CD4-positive, alpha-beta memory T cell (primary cell): ENCODE results near the gene B4GALT6. TPM values are rescaled to one million over a fixed set of nuclear protein-coding genes. Genes with fewer than 3 reads are reported as not detected.

Source experiments
- CTCF ChIA-PET: fragments of 350-600 bp; sonication (Branson Sonifier 250); formaldehyde crosslinking; loops from one replicate; lab custom pipeline; 2021; ENCODE audit warnings: inconsistent platforms; ENCODE audit not compliant: partially characterized antibody; lab: Charles Lee
- POLR2A ChIA-PET: fragments of 350-600 bp; sonication (Branson Sonifier 250); formaldehyde crosslinking; loops from one replicate; lab custom pipeline; 2021; ENCODE audit not compliant: partially characterized antibody; lab: Charles Lee
- DNase-seq, 5 donors: peaks; one replicate each; pipeline versions ENCODE4 v3.0.0 to v3.0.0-alpha.2; 2020 to 2022; ENCODE audit warnings: mixed read lengths in 1 of 5
- H3K27ac ChIP-seq: one replicate; pipeline ENCODE4 v1.7.0; 2013; ENCODE audit warnings: low read depth, low read length
- H3K27me3 ChIP-seq: 2 replicates; pipeline ENCODE4 v1.7.0; 2013; ENCODE audit warnings: mild to moderate bottlenecking, low read length, moderate library complexity; ENCODE audit not compliant: insufficient read depth
- H3K36me3 ChIP-seq: 2 replicates; pipeline ENCODE4 v1.7.0; 2013; ENCODE audit warnings: mild to moderate bottlenecking, low read length, moderate library complexity; ENCODE audit not compliant: insufficient read depth
- H3K4me1 ChIP-seq: 2 replicates; pipeline ENCODE4 v1.7.0; 2013; ENCODE audit warnings: mild to moderate bottlenecking, low read length, moderate library complexity; ENCODE audit not compliant: insufficient read depth
- H3K4me3 ChIP-seq, 2 donors: one replicate each; pipeline ENCODE4 v1.7.0; 2013; ENCODE audit warnings: low read length in 2 of 2, mild to moderate bottlenecking in 1 of 2
- H3K9me3 ChIP-seq, 2 donors: one replicate each; pipeline ENCODE4 v1.7.0; 2013; ENCODE audit warnings: low read length in 2 of 2, control low read depth in 1 of 2; ENCODE audit not compliant: control insufficient read depth in 1 of 2
- H3K27ac Mint-ChIP-seq, 7 donors: one replicate each; pipeline ENCODE4 v1.8.0; 2020 to 2021; ENCODE audit warnings: mixed read lengths in 7 of 7, mild to moderate bottlenecking in 6 of 7, inconsistent platforms in 3 of 7, moderate library complexity in 3 of 7
- H3K27me3 Mint-ChIP-seq, 2 donors: one replicate each; pipeline ENCODE4 v1.8.0; 2020 to 2021; ENCODE audit warnings: mixed read lengths in 2 of 2
- H3K36me3 Mint-ChIP-seq, 2 donors: one replicate each; pipeline ENCODE4 v1.8.0; 2020 to 2021; ENCODE audit warnings: mixed read lengths in 2 of 2, inconsistent platforms in 1 of 2, mild to moderate bottlenecking in 1 of 2
- H3K4me1 Mint-ChIP-seq, 4 donors: one replicate each; pipeline ENCODE4 v1.8.0; 2020 to 2021; ENCODE audit warnings: mixed read lengths in 4 of 4, mild to moderate bottlenecking in 1 of 4
- H3K4me3 Mint-ChIP-seq, 8 donors: one replicate each; pipeline ENCODE4 v1.8.0; 2020 to 2021; ENCODE audit warnings: mixed read lengths in 8 of 8, mild to moderate bottlenecking in 7 of 8, moderate library complexity in 6 of 8, inconsistent platforms in 3 of 8
- H3K9me3 Mint-ChIP-seq, 8 donors: one replicate each; pipeline ENCODE4 v1.8.0; 2020 to 2021; ENCODE audit warnings: mixed read lengths in 8 of 8, mild to moderate bottlenecking in 5 of 8, inconsistent platforms in 3 of 8, moderate library complexity in 1 of 8
- intact Hi-C: fragments of 100-400 bp; cut with micrococcal nuclease; formaldehyde crosslinking; loops from one replicate; pipeline ENCODE4 v1.15.1; 2023
- polyA plus RNA-seq, 2 donors: library from polyadenylated mRNA; unstranded; fragments of 300-500 nt; fragmentation: Illumina TruSeq; gene quantifications; one replicate each; pipeline ENCODE4 v1.2.3, GENCODE V29; 2021
- total RNA-seq, 2 experiments: library from RNA; stranded (reverse); gene quantifications; one replicate each; pipeline ENCODE4 v1.2.3, GENCODE V29; 2021

Gene B4GALT6
- total and polyA plus RNA-seq, 4 experiments from 2014 or later: 0.67 to 0.94 TPM; not detected in 2

DNA sequence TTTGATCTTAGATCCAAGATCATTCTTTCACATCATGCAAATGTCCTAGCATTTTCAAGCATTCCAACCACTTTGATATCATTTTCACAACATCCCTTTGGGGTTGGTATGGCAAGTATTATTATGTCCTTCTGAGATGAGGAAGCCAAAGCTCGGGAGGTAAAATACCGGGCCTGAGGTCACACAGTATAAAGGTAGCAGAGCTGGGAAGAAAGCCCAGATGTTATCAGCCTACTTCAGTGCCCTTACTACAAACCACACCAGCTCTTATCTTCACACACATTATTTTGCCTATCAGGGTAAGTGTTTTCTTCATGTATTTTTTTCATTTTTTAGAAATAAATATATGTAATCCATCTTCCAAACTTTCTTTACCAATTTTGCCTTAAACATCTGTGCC, 4.2 kb upstream of the B4GALT6 start:
- peaks cover 10 to 12% of the 10 kb centered on the region in 2 donors for H3K27me3 Mint-ChIP-seq
- no peaks in the 10 kb centered on the region for H3K9me3 Mint-ChIP-seq
- no peaks in the 10 kb centered on the region for H3K9me3 ChIP-seq
- no peaks in the 10 kb centered on the region for H3K27me3 ChIP-seq
- no peaks in the 10 kb centered on the region for H3K4me1 ChIP-seq
- no peak overlapping the region for H3K4me3 Mint-ChIP-seq
- H3K27ac Mint-ChIP-seq: no peak overlapping the region
- POLR2A ChIA-PET: no interaction called here
- no peak overlapping the region for H3K27ac ChIP-seq
- DNase-seq: no peak
- CTCF ChIA-PET: interaction anchor here (2.2 kb wide), 1 partner anchor 34 kb away, joined by 7 read pairs; no protein-coding TSS in a partner anchor
- intact Hi-C loops: loop anchor here (10.0 kb wide), 1 partner anchor 406 kb away; the partner anchor contains the start of gene RNF138
- H3K36me3 ChIP-seq: no peaks in the 10 kb centered on the region
- H3K4me1 Mint-ChIP-seq: peaks cover 3 to 14% (median 10%) of the 10 kb centered on the region in 4 donors
- H3K36me3 Mint-ChIP-seq: peaks cover 0 to 2% of the 10 kb centered on the region in 2 donors
- H3K4me3 ChIP-seq: no peak overlapping the region

DNA sequence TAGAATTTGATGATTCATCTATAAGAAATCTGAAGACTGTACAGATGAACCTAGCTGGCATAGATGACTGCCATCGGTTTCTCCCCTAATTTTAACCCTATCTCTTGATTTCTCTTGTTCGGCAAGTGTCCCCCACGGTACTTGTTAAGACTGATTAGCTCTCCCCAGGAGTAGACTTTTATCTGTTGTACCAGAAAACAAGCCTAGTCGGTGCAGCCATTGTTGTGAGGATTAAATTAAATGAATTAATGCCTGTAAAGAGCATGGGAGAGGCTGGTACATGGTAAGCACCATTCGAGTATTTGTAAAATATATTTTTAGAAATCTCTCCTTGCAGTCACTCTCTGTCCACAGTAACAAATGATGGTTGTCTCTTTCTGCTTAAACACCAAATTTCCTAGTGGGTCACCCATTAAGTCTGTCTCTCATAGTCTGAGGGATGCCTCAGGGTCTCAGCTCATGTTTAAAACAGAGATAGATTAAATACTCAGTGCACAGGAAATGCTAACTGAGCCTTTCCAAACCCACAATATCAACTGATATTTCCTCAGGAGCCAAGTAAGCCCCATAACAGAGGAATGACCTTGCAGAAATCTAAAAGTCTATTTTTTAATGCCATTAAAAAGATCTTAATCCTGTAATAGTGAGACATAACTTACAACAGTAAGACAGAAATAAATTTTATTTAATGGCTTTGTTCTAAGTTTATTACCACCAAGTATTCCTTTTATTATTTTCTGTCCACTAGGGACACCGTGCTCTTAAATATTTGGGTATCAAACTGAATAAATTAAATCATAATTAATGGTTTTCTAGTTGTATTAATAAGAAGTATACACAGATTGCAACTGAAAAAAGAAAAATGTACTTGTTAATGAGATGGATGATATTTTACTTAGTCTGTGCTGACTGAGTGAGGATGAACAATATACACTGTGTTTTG, 2.9 kb upstream of the B4GALT6 start:
- no peaks in the 10 kb centered on the region for H3K4me1 ChIP-seq
- peaks cover 0 to 2% of the 10 kb centered on the region in 2 donors for H3K36me3 Mint-ChIP-seq
- DNase-seq: no peak
- no peak overlapping the region for H3K27ac ChIP-seq
- no peak overlapping the region for H3K27ac Mint-ChIP-seq
- H3K9me3 ChIP-seq: no peaks in the 10 kb centered on the region
- peaks cover 5% of the 10 kb centered on the region for H3K27me3 ChIP-seq
- H3K9me3 Mint-ChIP-seq: no peaks in the 10 kb centered on the region
- no peaks in the 10 kb centered on the region for H3K36me3 ChIP-seq
- ChIA-PET POLR2A (no interaction called here), CTCF (interaction anchor here (0.6 kb wide), 1 partner anchor 500 kb away, joined by 3 read pairs; no protein-coding TSS in a partner anchor)
- H3K4me3 Mint-ChIP-seq: peak overlapping the region in 1 of 8 donors; percentile 21
- H3K27me3 Mint-ChIP-seq: peaks cover 10 to 14% of the 10 kb centered on the region in 2 donors
- H3K4me1 Mint-ChIP-seq: peaks cover 3 to 18% (median 11%) of the 10 kb centered on the region in 4 donors
- intact Hi-C loops: loop anchor here (10.0 kb wide), 1 partner anchor 408 kb away; the partner anchor contains the start of gene RNF138
- no peak overlapping the region for H3K4me3 ChIP-seq

DNA sequence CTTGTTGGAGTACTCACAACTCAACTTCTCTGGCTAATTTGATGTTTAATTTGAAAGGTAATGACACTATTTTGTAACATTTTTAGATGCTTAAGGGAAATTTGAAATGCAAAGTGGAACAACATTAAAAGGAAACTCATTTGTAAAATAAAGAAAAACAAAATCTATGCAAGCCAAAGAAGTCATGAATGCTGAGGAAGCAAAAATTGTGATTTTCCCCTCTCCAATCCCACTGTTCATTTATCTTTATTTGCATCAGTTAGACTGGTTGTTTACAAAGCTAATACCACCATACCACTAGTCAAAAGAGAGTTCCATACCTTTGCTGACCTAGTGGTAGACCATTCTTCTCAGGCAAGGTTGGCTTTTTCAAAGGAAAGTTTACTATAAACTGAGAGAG, 2.2 kb upstream of the B4GALT6 start:
- Histone ChIP-seq H3K36me3 (no peaks in the 10 kb centered on the region), H3K9me3 (no peaks in the 10 kb centered on the region), H3K27me3 (peaks cover 5% of the 10 kb centered on the region), H3K4me3 (no peak overlapping the region), H3K4me1 (no peaks in the 10 kb centered on the region), H3K27ac (no peak overlapping the region)
- H3K27me3 Mint-ChIP-seq: peaks cover 10 to 14% of the 10 kb centered on the region in 2 donors
- CTCF ChIA-PET: interaction anchor here (0.6 kb wide), 1 partner anchor 501 kb away, joined by 3 read pairs; no protein-coding TSS in a partner anchor
- DNase-seq: no peak
- POLR2A ChIA-PET: no interaction called here
- no peaks in the 10 kb centered on the region for H3K9me3 Mint-ChIP-seq
- peaks cover 0 to 2% of the 10 kb centered on the region in 2 donors for H3K36me3 Mint-ChIP-seq
- H3K4me1 Mint-ChIP-seq: peaks cover 3 to 18% (median 11%) of the 10 kb centered on the region in 4 donors
- peak overlapping the region in 4 of 8 donors; percentile 81 to 91 (median 86) for H3K4me3 Mint-ChIP-seq
- intact Hi-C loops: loop anchor here (10.0 kb wide), 1 partner anchor 408 kb away; the partner anchor contains the start of gene RNF138
- no peak overlapping the region for H3K27ac Mint-ChIP-seq

DNA sequence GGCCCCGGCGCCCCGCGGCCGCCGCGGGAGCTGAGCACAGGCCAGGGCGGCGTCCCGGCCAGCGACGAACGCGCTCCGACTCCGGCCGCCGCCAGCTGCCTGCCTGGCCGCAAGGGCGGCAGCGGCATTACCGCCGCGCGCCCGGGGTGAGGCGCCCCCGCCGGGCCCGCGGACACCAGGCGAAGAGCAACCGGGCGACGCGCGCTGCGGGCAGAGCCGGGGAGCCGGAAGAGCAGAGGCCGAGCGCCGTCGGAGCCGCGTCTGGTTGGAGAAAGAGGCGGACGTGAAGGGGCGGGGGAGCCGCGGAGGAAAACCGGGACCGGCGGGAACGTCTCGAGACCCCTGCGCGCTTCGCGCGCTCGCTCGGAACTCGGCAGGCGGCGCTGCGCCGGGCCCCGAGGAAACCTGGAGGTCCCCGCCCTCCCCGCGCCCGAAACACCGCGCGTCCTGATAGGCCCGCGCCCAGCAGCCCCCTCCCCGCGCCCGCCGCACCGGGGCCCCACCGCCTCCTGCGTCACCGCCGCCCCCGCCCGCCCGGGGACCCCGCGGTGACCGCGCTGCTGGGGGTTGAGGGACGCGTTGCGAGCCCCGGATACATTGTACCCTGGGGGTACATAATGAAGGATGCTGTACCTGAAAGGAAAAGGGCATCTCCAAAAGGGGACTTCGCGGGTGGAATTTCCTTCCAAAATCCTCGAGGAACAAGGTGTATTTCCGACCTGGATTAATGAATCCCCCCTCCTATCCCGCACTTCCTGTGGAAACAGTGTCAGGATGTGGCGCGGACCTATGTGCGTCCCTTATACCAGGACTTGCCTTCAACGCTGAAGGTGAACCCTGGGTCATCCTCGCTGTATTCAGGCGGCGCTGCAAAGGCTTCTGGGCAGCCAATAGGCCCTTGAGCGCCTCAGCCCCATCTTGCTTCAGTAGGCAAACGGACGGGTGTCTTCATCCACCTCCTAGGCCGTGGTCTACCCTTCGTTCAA, 1.0 kb upstream of the B4GALT6 start:
- CTCF ChIA-PET: no interaction called here
- intact Hi-C loops: loop anchor here (1.0 to 10.0 kb wide), 2 partner anchors 258 to 409 kb away; partner anchors contain the start of genes RNF138 and TRAPPC8
- Histone ChIP-seq H3K9me3 (no peaks in the 10 kb centered on the region), H3K4me1 (no peaks in the 10 kb centered on the region), H3K4me3 (peak overlapping the region in 1 of 2 donors; percentile 39), H3K27me3 (peaks cover 5% of the 10 kb centered on the region), H3K27ac (no peak overlapping the region), H3K36me3 (no peaks in the 10 kb centered on the region)
- peaks cover 3 to 18% (median 11%) of the 10 kb centered on the region in 4 donors for H3K4me1 Mint-ChIP-seq
- H3K4me3 Mint-ChIP-seq: peak overlapping the region; percentile 81 to 91 (median 86)
- POLR2A ChIA-PET: no interaction called here
- peaks cover 0 to 2% of the 10 kb centered on the region in 2 donors for H3K36me3 Mint-ChIP-seq
- peak overlapping the region in 3 of 7 donors; percentile 30 to 77 (median 68) for H3K27ac Mint-ChIP-seq
- peaks cover 16 to 17% of the 10 kb centered on the region in 2 donors for H3K27me3 Mint-ChIP-seq
- peak; percentile 21 to 57 (median 31) for DNase-seq
- H3K9me3 Mint-ChIP-seq: no peaks in the 10 kb centered on the region

DNA sequence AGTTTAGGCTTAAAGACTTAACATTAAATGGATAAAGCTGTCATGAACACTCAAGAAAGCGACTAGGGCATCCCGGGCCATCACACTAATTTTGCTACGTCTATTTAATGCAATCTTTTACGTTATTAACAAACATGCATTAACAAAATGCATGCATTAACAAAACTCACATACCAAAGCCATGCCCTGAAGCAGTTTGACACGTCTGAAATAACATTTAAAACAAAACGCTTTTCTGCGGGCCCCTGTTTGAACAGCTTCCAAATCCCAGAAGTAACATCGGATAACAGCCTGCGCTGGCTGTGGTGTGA, 458 bp downstream of the B4GALT6 start:
- Histone ChIP-seq H3K36me3 (no peaks in the 10 kb centered on the region), H3K9me3 (no peaks in the 10 kb centered on the region), H3K4me1 (no peaks in the 10 kb centered on the region), H3K27ac (no peak overlapping the region), H3K27me3 (peaks cover 5% of the 10 kb centered on the region), H3K4me3 (no peak overlapping the region)
- no peak for DNase-seq
- intact Hi-C loops: loop anchor here (5.0 to 10.0 kb wide), 2 partner anchors 38 to 411 kb away; partner anchors contain the start of gene RNF138
- Mint-ChIP-seq H3K4me3 (peak overlapping the region; percentile 80 to 91 (median 88)), H3K27ac (peak overlapping the region in 3 of 7 donors; percentile 40 to 84 (median 54)), H3K4me1 (peaks cover 3 to 18% (median 11%) of the 10 kb centered on the region in 4 donors), H3K9me3 (no peaks in the 10 kb centered on the region), H3K27me3 (peaks cover 17 to 19% of the 10 kb centered on the region in 2 donors), H3K36me3 (peaks cover 0 to 2% of the 10 kb centered on the region in 2 donors)
- ChIA-PET CTCF (no interaction called here), POLR2A (no interaction called here)

DNA sequence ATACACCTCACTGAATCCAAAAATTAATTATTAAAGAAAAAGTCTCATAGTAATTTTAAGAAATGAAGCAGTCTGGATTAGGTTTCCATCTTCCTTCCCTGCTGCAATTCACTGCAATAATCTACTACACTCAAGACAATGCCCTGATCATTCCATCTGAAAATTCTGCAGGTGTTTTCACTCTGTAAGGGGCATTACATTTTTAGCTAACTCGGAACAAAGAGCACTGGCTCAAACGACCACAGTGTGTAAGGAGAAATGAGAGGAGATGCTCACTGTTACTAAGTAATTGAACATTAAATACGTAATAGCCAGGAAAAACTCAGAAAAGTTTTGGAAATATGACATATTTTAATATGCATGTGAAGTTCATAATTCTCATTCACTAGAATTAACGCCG, 1.3 kb downstream of the B4GALT6 start:
- intact Hi-C loops: loop anchor here (5.0 to 10.0 kb wide), 2 partner anchors 39 to 412 kb away; partner anchors contain the start of gene RNF138
- H3K36me3 ChIP-seq: no peaks in the 10 kb centered on the region
- H3K4me3 Mint-ChIP-seq: peak overlapping the region in 7 of 8 donors; percentile 47 to 91 (median 89)
- H3K4me1 Mint-ChIP-seq: peaks cover 3 to 18% (median 11%) of the 10 kb centered on the region in 4 donors
- no peaks in the 10 kb centered on the region for H3K4me1 ChIP-seq
- H3K27me3 Mint-ChIP-seq: peaks cover 18 to 22% of the 10 kb centered on the region in 2 donors
- DNase-seq: no peak
- H3K36me3 Mint-ChIP-seq: peaks cover 0 to 2% of the 10 kb centered on the region in 2 donors
- no peak overlapping the region for H3K4me3 ChIP-seq
- CTCF ChIA-PET: no interaction called here
- no peaks in the 10 kb centered on the region for H3K9me3 Mint-ChIP-seq
- POLR2A ChIA-PET: no interaction called here
- H3K9me3 ChIP-seq: no peaks in the 10 kb centered on the region
- H3K27ac Mint-ChIP-seq: no peak overlapping the region
- H3K27ac ChIP-seq: no peak overlapping the region
- H3K27me3 ChIP-seq: peaks cover 5% of the 10 kb centered on the region
